ENCODE measurements around the gene METTL16.
"Not testable (repeated sequence)": the region's sequence is repeated elsewhere in the genome, so short reads cannot be mapped to it uniquely, and the experiment has no call there.

Gene METTL16

GRCh38 chr17:2551493-2551892 is 39.8 kb upstream of the METTL16 start:
- no peak overlapping the region for H3K4me2 ChIP-seq (ENCODE audit: low read depth, low read length, poor library complexity, severe bottlenecking)
- no peaks in the 10 kb centered on the region for H3K9me2 ChIP-seq (replicated peaks; ENCODE audit: low read depth, low read length)
- no peak overlapping the region for H3K4me3 ChIP-seq (ENCODE audit: low read length, poor library complexity, severe bottlenecking)
- H3K9me3 ChIP-seq (ENCODE audit: insufficient read depth, low read depth, low read length), result no peaks in the 10 kb centered on the region
- H3K27me3 ChIP-seq (ENCODE audit: insufficient read depth, low read length, poor library complexity, severe bottlenecking), result no peaks in the 10 kb centered on the region
- H3K79me2 ChIP-seq (ENCODE audit: insufficient read depth, low read length), result no peaks in the 10 kb centered on the region
- no peaks in the 10 kb centered on the region for H4K20me1 ChIP-seq (ENCODE audit: insufficient read depth, low read length, poor library complexity, severe bottlenecking)
- H3K9ac ChIP-seq (ENCODE audit: low read depth, low read length, poor library complexity, severe bottlenecking), result no peak overlapping the region
- H3K36me3 ChIP-seq (ENCODE audit: insufficient read depth, low read length), result no peaks in the 10 kb centered on the region
- no peak overlapping the region for H2AFZ ChIP-seq (ENCODE audit: low read length)
- no peak for TF ChIP-seq EZH2phosphoT487 (IDR thresholded peaks at IDR 0.05; ENCODE audit: borderline replicate concordance)
- no peak for TF ChIP-seq CTCF (conservative IDR thresholded peaks at IDR 0.05; ENCODE audit: low read length)
- H3K4me1 ChIP-seq (ENCODE audit: insufficient read depth, low read length, poor library complexity, severe bottlenecking), result no peaks in the 10 kb centered on the region
- H3F3A ChIP-seq (ENCODE audit: low read depth), result no peaks in the 10 kb centered on the region

- H4K20me1 ChIP-seq (ENCODE audit: insufficient read depth, low read length, poor library complexity, severe bottlenecking), result no peaks in the 10 kb centered on the region
- no peak overlapping the region for H3K9ac ChIP-seq (ENCODE audit: low read depth, low read length, poor library complexity, severe bottlenecking)
- H3F3A ChIP-seq (ENCODE audit: low read depth), result no peaks in the 10 kb centered on the region
- H3K4me1 ChIP-seq (ENCODE audit: insufficient read depth, low read length, poor library complexity, severe bottlenecking), result no peaks in the 10 kb centered on the region
- no peak overlapping the region for H3K4me2 ChIP-seq (ENCODE audit: low read depth, low read length, poor library complexity, severe bottlenecking)
- no peaks in the 10 kb centered on the region for H3K27me3 ChIP-seq (ENCODE audit: insufficient read depth, low read length, poor library complexity, severe bottlenecking)
- H3K4me3 ChIP-seq (ENCODE audit: low read length, poor library complexity, severe bottlenecking), result no peak overlapping the region
- TF ChIP-seq CTCF (conservative IDR thresholded peaks at IDR 0.05; ENCODE audit: low read length) (no peak), EZH2phosphoT487 (IDR thresholded peaks at IDR 0.05; ENCODE audit: borderline replicate concordance) (no peak)
- no peaks in the 10 kb centered on the region for H3K79me2 ChIP-seq (ENCODE audit: insufficient read depth, low read length)
- H3K9me2 ChIP-seq (replicated peaks; ENCODE audit: low read depth, low read length), result no peaks in the 10 kb centered on the region
- no peaks in the 10 kb centered on the region for H3K36me3 ChIP-seq (ENCODE audit: insufficient read depth, low read length)
- H2AFZ ChIP-seq (ENCODE audit: low read length), result no peak overlapping the region
- no peaks in the 10 kb centered on the region for H3K9me3 ChIP-seq (ENCODE audit: insufficient read depth, low read depth, low read length)
These were observed 37.9 kb upstream of the METTL16 start for GRCh38 chr17:2549392-2550211.

DNA sequence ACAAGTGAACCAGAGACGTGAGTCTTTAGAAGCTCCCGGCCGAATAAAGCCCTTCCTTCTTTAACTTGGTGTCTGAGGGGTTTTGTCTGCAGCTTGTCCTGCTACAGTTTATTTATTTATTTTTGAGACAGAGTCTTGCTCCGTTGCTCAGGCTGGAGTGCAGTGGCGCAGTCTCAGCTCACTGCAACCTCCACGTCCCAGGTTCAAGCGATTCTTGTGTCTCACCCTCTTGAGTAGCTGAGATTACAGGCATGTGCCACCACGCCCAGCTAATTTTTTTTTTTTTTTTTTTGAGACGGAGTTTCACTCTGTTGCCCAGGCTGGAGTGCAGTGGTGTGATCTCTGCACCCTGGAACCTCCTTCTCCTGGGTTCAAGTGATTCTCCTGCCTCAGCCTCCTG is 36.3 kb upstream of the METTL16 start:
- H3K4me2 ChIP-seq (ENCODE audit: low read depth, low read length, poor library complexity, severe bottlenecking), result not testable (repeated sequence)

GRCh38 chr17:2547176-2547575 is 35.5 kb upstream of the METTL16 start:
- no peak overlapping the region for H3K4me2 ChIP-seq (ENCODE audit: low read depth, low read length, poor library complexity, severe bottlenecking)
- H3K9ac ChIP-seq (ENCODE audit: low read depth, low read length, poor library complexity, severe bottlenecking), result no peak overlapping the region
- H3F3A ChIP-seq (ENCODE audit: low read depth), result no peaks in the 10 kb centered on the region
- no peaks in the 10 kb centered on the region for H3K9me3 ChIP-seq (ENCODE audit: insufficient read depth, low read depth, low read length)
- no peaks in the 10 kb centered on the region for H3K4me1 ChIP-seq (ENCODE audit: insufficient read depth, low read length, poor library complexity, severe bottlenecking)
- H3K4me3 ChIP-seq (ENCODE audit: low read length, poor library complexity, severe bottlenecking), result no peak overlapping the region
- H3K36me3 ChIP-seq (ENCODE audit: insufficient read depth, low read length), result no peaks in the 10 kb centered on the region
- H3K27me3 ChIP-seq (ENCODE audit: insufficient read depth, low read length, poor library complexity, severe bottlenecking), result no peaks in the 10 kb centered on the region
- H3K79me2 ChIP-seq (ENCODE audit: insufficient read depth, low read length), result no peaks in the 10 kb centered on the region
- H2AFZ ChIP-seq (ENCODE audit: low read length), result no peak overlapping the region
- no peak for TF ChIP-seq EZH2phosphoT487 (IDR thresholded peaks at IDR 0.05; ENCODE audit: borderline replicate concordance)
- no peak for TF ChIP-seq CTCF (conservative IDR thresholded peaks at IDR 0.05; ENCODE audit: low read length)
- no peaks in the 10 kb centered on the region for H4K20me1 ChIP-seq (ENCODE audit: insufficient read depth, low read length, poor library complexity, severe bottlenecking)
- no peaks in the 10 kb centered on the region for H3K9me2 ChIP-seq (replicated peaks; ENCODE audit: low read depth, low read length)

More for the DNA sequence above, 36.3 kb upstream of the METTL16 start:
- H4K20me1 ChIP-seq (ENCODE audit: insufficient read depth, low read length, poor library complexity, severe bottlenecking); H3K27me3 ChIP-seq (ENCODE audit: insufficient read depth, low read length, poor library complexity, severe bottlenecking); H3K79me2 ChIP-seq (ENCODE audit: insufficient read depth, low read length); H3K9me3 ChIP-seq (ENCODE audit: insufficient read depth, low read depth, low read length); H3K36me3 ChIP-seq (ENCODE audit: insufficient read depth, low read length); H2AFZ ChIP-seq (ENCODE audit: low read length); H3K9ac ChIP-seq (ENCODE audit: low read depth, low read length, poor library complexity, severe bottlenecking); H3F3A ChIP-seq (ENCODE audit: low read depth); H3K9me2 ChIP-seq (replicated peaks; ENCODE audit: low read depth, low read length); H3K4me1 ChIP-seq (ENCODE audit: insufficient read depth, low read length, poor library complexity, severe bottlenecking); H3K4me3 ChIP-seq (ENCODE audit: low read length, poor library complexity, severe bottlenecking): not testable (repeated sequence)
